OCI-LY7 (cell line): ENCODE data around the gene TPRN. TPM values are rescaled to one million over a fixed set of nuclear protein-coding genes. Genes with fewer than 3 reads are reported as not detected.
A peak's percentile ranks its signal among the peaks of the same experiment; 100 is the strongest.

Experiments
- BruUV-seq: library from RNA; stranded (reverse); fragments of 400-500 nt; replicated peaks from 2 replicates; lab custom pipeline; 2021; lab: Mats Ljungman, UMichigan
- CTCF ChIA-PET: fragments of 300-600 bp; sonication (Branson Sonifier 250); formaldehyde crosslinking; loops from one replicate; lab custom pipeline; 2022; ENCODE audit warnings: antibody characterized with exemption; ENCODE audit not compliant: unreplicated experiment; lab: Charles Lee
- POLR2A ChIA-PET: fragments of 300-600 bp; sonication (Branson Sonifier 250); formaldehyde crosslinking; loops from one replicate; lab custom pipeline; 2022; ENCODE audit warnings: antibody characterized with exemption; lab: Charles Lee
- DNase-seq: peaks from one replicate; pipeline ENCODE4 v3.0.0-alpha.2; 2015; ENCODE audit warnings: low spot score
- H2AFZ ChIP-seq: fragments of 200-600 bp; sonication (generic), shearing (Covaris generic); 2 replicates; pipeline ENCODE4 v1.6.1; 2014; ENCODE audit warnings: mild to moderate bottlenecking, antibody characterized with exemption, low read length, moderate library complexity
- H3K27ac ChIP-seq: fragments of 200-600 bp; sonication (generic); 2 replicates; pipeline ENCODE4 v1.5.1; 2014; ENCODE audit warnings: mixed run types, low read depth, mild to moderate bottlenecking, moderate library complexity, low read length, inconsistent platforms; ENCODE audit not compliant: poor library complexity, severe bottlenecking
- H3K36me3 ChIP-seq: fragments of 200-600 bp; sonication (generic); 2 replicates; pipeline ENCODE4 v1.6.1; 2014; ENCODE audit warnings: mild to moderate bottlenecking, antibody characterized with exemption, low read length, moderate library complexity, mixed read lengths; ENCODE audit not compliant: insufficient read depth
- H3K4me1 ChIP-seq: fragments of 200-600 bp; sonication (generic); 2 replicates; pipeline ENCODE4 v1.5.1; 2014; ENCODE audit warnings: mild to moderate bottlenecking, low read length; ENCODE audit not compliant: insufficient read depth, poor library complexity, severe bottlenecking
- H3K4me2 ChIP-seq: fragments of 200-600 bp; sonication (generic); 2 replicates; pipeline ENCODE4 v1.6.1; 2014; ENCODE audit warnings: mild to moderate bottlenecking, low read length
- H3K4me3 ChIP-seq: fragments of 200-600 bp; sonication (generic); 2 replicates; pipeline ENCODE4 v1.5.1; 2014; ENCODE audit warnings: mild to moderate bottlenecking, low read depth, low read length; ENCODE audit not compliant: poor library complexity, severe bottlenecking
- H3K79me2 ChIP-seq: fragments of 200-600 bp; sonication (generic); 2 replicates; pipeline ENCODE4 v1.6.1; 2016; ENCODE audit warnings: low read depth, mild to moderate bottlenecking, low read length, moderate library complexity, mixed read lengths; ENCODE audit not compliant: insufficient read depth
- H3K9me2 ChIP-seq: fragments of 200-600 bp; sonication (generic); 2 replicates; pipeline ENCODE4 v1.6.1; 2016; ENCODE audit warnings: mild to moderate bottlenecking, low read length, mixed read lengths; ENCODE audit not compliant: insufficient read depth
- H3K9me3 ChIP-seq: fragments of 200-600 bp; sonication (generic); 2 replicates; pipeline ENCODE4 v1.6.1; 2014; ENCODE audit warnings: mild to moderate bottlenecking, mixed run types, low read length, mixed read lengths
- H4K20me1 ChIP-seq: fragments of 200-600 bp; sonication (generic); 2 replicates; pipeline ENCODE4 v1.6.1; 2014; ENCODE audit warnings: mild to moderate bottlenecking, antibody characterized with exemption, low read length, moderate library complexity, mixed read lengths; ENCODE audit not compliant: insufficient read depth
- CTCF ChIP-seq: fragments of 200-600 bp; sonication (generic); conservative IDR thresholded peaks from 2 replicates; pipeline ENCODE4 v1.5.1; 2014; ENCODE audit warnings: mild to moderate bottlenecking, antibody characterized with exemption, low read length, moderate library complexity, mixed read lengths
- EZH2phosphoT487 ChIP-seq: fragments of 200-600 bp; sonication (generic); IDR thresholded peaks from 2 replicates; pipeline ENCODE4 v1.6.1; 2018; ENCODE audit warnings: low read depth, borderline replicate concordance, mild to moderate bottlenecking, mixed run types, antibody characterized with exemption, low read length, moderate library complexity, mixed read lengths
- intact Hi-C: fragments of 100-400 bp; cut with micrococcal nuclease; formaldehyde crosslinking; loops from one replicate; pipeline ENCODE4 v1.10.0; 2022; ENCODE audit not compliant: unreplicated experiment
- total RNA-seq, 2 experiments: library from RNA; depleted of rRNA in 1 of 2; stranded (reverse); fragments of >200 nt in 1 of 2; shearing (Covaris generic) in 1 of 2; gene quantifications; 2 replicates each; pipeline ENCODE4 v1.2.3, GENCODE V29; 2014 to 2022

TPRN gene
- total RNA-seq, 2 experiments from 2014 or later = 9.0 to 15.9 TPM

GRCh38 chr9:137223078-137223970 lies 22.8 kb upstream of the TPRN start:
- peak overlapping the region; percentile 91 for H3K4me3 ChIP-seq
- intact Hi-C loops = loop anchor here (1.0 to 2.0 kb wide), 5 partner anchors 23 to 177 kb away; partner anchors contain the start of genes ANAPC2, NPDC1, SSNA1 and TPRN
- no peaks in the 10 kb centered on the region for H3K79me2 ChIP-seq
- TF ChIP-seq EZH2phosphoT487 (no peak), CTCF (no peak)
- H3K4me1 ChIP-seq = peaks cover 26% of the 10 kb centered on the region
- H3K36me3 ChIP-seq = peaks cover 8% of the 10 kb centered on the region; the same call in 1 of the 2 replicates
- peak overlapping the region; percentile 53 for H2AFZ ChIP-seq
- ChIA-PET CTCF (interaction anchor here (0.6 kb wide), 2 partner anchors 28 to 447 kb away, joined by 5 to 7 read pairs; no protein-coding TSS in a partner anchor), POLR2A (interaction anchor here (0.6 to 1.6 kb wide), 9 partner anchors 16 to 220 kb away, joined by 3 to 5 read pairs (median 3); partner anchors contain the start of genes SSNA1 and TUBB4B)
- peak overlapping the region; percentile 65 for H3K27ac ChIP-seq
- peak overlapping the region; percentile 98 for H3K4me2 ChIP-seq
- BruUV-seq = no TSS peak
- peak; percentile 100 for DNase-seq
- H3K9me3 ChIP-seq = no peaks in the 10 kb centered on the region
- H4K20me1 ChIP-seq = no peaks in the 10 kb centered on the region
- H3K9me2 ChIP-seq = no peaks in the 10 kb centered on the region

GRCh38 chr9:137222190-137223077 lies 21.9 kb upstream of the TPRN start, which contains the start of gene RNF208:
Gene RNF208, minus strand, starts transcription at chr9:137222240. Its CDS starts 1,028 bp downstream, at chr9:137221212.
- peaks cover 25% of the 10 kb centered on the region for H3K4me1 ChIP-seq
- no peaks in the 10 kb centered on the region for H3K79me2 ChIP-seq
- intact Hi-C loops = loop anchor here (1.0 to 2.0 kb wide), 5 partner anchors 22 to 176 kb away; partner anchors contain the start of genes ANAPC2, NPDC1, SSNA1 and TPRN
- no peak for TF ChIP-seq CTCF
- no peak for TF ChIP-seq EZH2phosphoT487
- H3K36me3 ChIP-seq = peaks cover 16% of the 10 kb centered on the region; the same call in 1 of the 2 replicates
- H3K27ac ChIP-seq = peak within 1 kb of the TSS; percentile 27
- H3K9me3 ChIP-seq = no peaks in the 10 kb centered on the region
- peak within 1 kb of the TSS; percentile 91 for H3K4me3 ChIP-seq
- ChIA-PET CTCF (no interaction called here), POLR2A (interaction anchor here (0.6 to 1.6 kb wide), 6 partner anchors 15 to 287 kb away, joined by 3 to 5 read pairs (median 4); partner anchors contain the start of gene TUBB4B)
- DNase-seq = no peak
- peak within 1 kb of the TSS; percentile 98 for H3K4me2 ChIP-seq
- H4K20me1 ChIP-seq = no peaks in the 10 kb centered on the region
- H3K9me2 ChIP-seq = no peaks in the 10 kb centered on the region
- H2AFZ ChIP-seq = no peak within 1 kb of the TSS
- no TSS peak for BruUV-seq
